PC-9 (cell line): ENCODE data around the gene ARHGEF28. TPM values are rescaled to one million over a fixed set of nuclear protein-coding genes. Genes with fewer than 3 reads are reported as not detected.

Experiments used
- BruUV-seq: library from RNA; stranded (reverse); fragments of 400-500 nt; replicated peaks from 2 replicates; lab custom pipeline; 2021; lab: Mats Ljungman, UMichigan
- CTCF ChIA-PET: fragments of 300-600 bp; sonication (Branson Sonifier 250); formaldehyde crosslinking; loops from one replicate; lab custom pipeline; 2022; ENCODE audit warnings: antibody characterized with exemption; lab: Charles Lee
- POLR2A ChIA-PET: fragments of 300-600 bp; sonication (Branson Sonifier 250); formaldehyde crosslinking; loops from one replicate; lab custom pipeline; 2022; ENCODE audit warnings: antibody characterized with exemption; ENCODE audit not compliant: unreplicated experiment; lab: Charles Lee
- DNase-seq, 2 experiments: peaks; one replicate each; pipeline versions ENCODE4 v3.0.0 to v3.0.0-alpha.2; 2015 to 2022; ENCODE audit warnings: mixed read lengths in 1 of 2
- H2AFZ ChIP-seq: fragments of 200-600 bp; sonication (generic); 2 replicates; pipeline ENCODE4 v1.8.1; 2017; ENCODE audit warnings: antibody characterized with exemption
- H3F3A ChIP-seq: fragments of 200-600 bp; sonication (generic); 2 replicates; pipeline ENCODE4 v1.8.1; 2017; ENCODE audit warnings: antibody characterized with exemption, mild to moderate bottlenecking, low read depth; ENCODE audit not compliant: insufficient read depth
- H3K27ac ChIP-seq: fragments of 200-600 bp; sonication (generic); 2 replicates; pipeline ENCODE4 v1.6.1; 2016; ENCODE audit warnings: mixed run types
- H3K27me3 ChIP-seq: fragments of 200-600 bp; sonication (generic); 2 replicates; pipeline ENCODE4 v1.6.1; 2016; ENCODE audit warnings: low read depth, mixed run types; ENCODE audit not compliant: insufficient read depth
- H3K36me3 ChIP-seq: fragments of 200-600 bp; sonication (generic); 2 replicates; pipeline ENCODE4 v1.6.1; 2016; ENCODE audit warnings: low read depth, mixed run types
- H3K4me1 ChIP-seq: fragments of 200-600 bp; sonication (generic); replicated peaks from 2 replicates; pipeline ENCODE4 v1.6.1; 2016; ENCODE audit warnings: mixed run types; ENCODE audit not compliant: insufficient read depth
- H3K4me2 ChIP-seq: fragments of 200-600 bp; sonication (generic); 2 replicates; pipeline ENCODE4 v1.6.1; 2017; ENCODE audit warnings: mixed run types
- H3K4me3 ChIP-seq: fragments of 200-600 bp; sonication (generic); 2 replicates; pipeline ENCODE4 v1.6.1; 2016; ENCODE audit warnings: mixed run types
- H3K79me2 ChIP-seq: fragments of 200-600 bp; sonication (generic); 2 replicates; pipeline ENCODE4 v1.6.1; 2017; ENCODE audit warnings: low read depth, mixed run types
- H3K9me2 ChIP-seq: fragments of 200-600 bp; sonication (generic); 2 replicates; pipeline ENCODE4 v1.8.1; 2017; ENCODE audit warnings: mild to moderate bottlenecking; ENCODE audit not compliant: insufficient read depth
- H3K9me3 ChIP-seq: fragments of 200-600 bp; sonication (generic); 2 replicates; pipeline ENCODE4 v1.8.1; 2016; ENCODE audit warnings: low read depth; ENCODE audit not compliant: insufficient read depth
- H4K20me1 ChIP-seq: fragments of 200-600 bp; sonication (generic); 2 replicates; pipeline ENCODE4 v1.8.1; 2017; ENCODE audit not compliant: insufficient read depth
- EZH2 ChIP-seq: fragments of 200-600 bp; sonication (generic); IDR thresholded peaks from 2 replicates; pipeline ENCODE4 v1.8.0; 2017; ENCODE audit warnings: antibody characterized with exemption, low read depth
- intact Hi-C: fragments of 100-400 bp; cut with micrococcal nuclease; formaldehyde crosslinking; loops from one replicate; pipeline ENCODE4 v1.10.0; 2022; ENCODE audit not compliant: unreplicated experiment
- total RNA-seq: library from RNA; stranded (reverse); gene quantifications from 2 replicates; pipeline ENCODE4 v1.2.3, GENCODE V29; 2021
- TF ChIP-seq, protein P1 (sequence below): fragments of 200-600 bp; sonication (generic); conservative IDR thresholded peaks from 2 replicates; pipeline ENCODE4 v1.6.1; 2017; ENCODE audit warnings: mixed run types, antibody characterized with exemption, mild to moderate bottlenecking, moderate library complexity

Gene ARHGEF28
- total RNA-seq, 1 experiment from 2014 or later: 77.5 TPM

DNA sequence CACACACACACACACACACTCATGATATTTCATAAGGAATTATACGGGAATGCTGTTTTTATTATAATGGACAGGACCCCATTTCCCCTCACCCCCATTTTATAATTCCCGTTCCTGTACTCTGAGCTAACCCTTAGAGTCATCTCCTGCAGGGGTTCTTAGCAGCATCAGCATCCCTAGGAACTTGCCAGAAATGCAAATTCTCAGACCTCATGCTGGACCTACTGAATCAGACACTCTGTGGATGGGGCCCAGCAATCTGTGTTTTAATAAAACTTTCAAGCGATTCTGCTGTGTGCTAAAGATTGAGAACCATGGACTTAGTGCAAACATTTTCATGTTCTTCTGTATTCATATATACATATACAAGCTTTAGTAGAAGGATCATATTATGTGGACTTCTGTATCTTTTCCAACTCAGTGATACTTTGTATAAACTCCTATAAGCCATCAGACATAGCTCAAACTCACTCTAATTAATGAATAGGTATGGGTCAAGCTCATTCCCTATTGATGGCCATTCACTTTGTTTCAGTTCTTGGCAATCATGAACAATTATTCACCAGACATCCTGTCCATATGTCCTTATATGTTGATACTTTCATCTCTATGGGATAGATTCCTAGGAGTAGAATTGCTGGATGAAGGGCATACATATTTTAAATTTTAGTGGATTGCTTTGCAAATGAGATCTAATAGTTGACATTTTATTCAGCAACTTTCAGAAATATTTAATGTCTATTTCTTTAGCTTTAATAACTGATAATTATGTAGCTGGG lies 65.5 kb downstream of the ARHGEF28 start:
- TF ChIP-seq EZH2: no peak
- TF ChIP-seq, protein P1, sequence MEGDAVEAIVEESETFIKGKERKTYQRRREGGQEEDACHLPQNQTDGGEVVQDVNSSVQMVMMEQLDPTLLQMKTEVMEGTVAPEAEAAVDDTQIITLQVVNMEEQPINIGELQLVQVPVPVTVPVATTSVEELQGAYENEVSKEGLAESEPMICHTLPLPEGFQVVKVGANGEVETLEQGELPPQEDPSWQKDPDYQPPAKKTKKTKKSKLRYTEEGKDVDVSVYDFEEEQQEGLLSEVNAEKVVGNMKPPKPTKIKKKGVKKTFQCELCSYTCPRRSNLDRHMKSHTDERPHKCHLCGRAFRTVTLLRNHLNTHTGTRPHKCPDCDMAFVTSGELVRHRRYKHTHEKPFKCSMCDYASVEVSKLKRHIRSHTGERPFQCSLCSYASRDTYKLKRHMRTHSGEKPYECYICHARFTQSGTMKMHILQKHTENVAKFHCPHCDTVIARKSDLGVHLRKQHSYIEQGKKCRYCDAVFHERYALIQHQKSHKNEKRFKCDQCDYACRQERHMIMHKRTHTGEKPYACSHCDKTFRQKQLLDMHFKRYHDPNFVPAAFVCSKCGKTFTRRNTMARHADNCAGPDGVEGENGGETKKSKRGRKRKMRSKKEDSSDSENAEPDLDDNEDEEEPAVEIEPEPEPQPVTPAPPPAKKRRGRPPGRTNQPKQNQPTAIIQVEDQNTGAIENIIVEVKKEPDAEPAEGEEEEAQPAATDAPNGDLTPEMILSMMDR: no peak
- POLR2A ChIA-PET: interaction anchor here (0.6 to 0.7 kb wide), 3 partner anchors 37 to 65 kb away, joined by 3 to 7 read pairs (median 5); no protein-coding TSS in a partner anchor
- Histone ChIP-seq H3K9me3 (no peaks in the 10 kb centered on the region), H3K9me2 (no peaks in the 10 kb centered on the region), H3K4me1 (peaks cover 35% of the 10 kb centered on the region), H4K20me1 (no peaks in the 10 kb centered on the region), H3F3A (peaks cover 12% of the 10 kb centered on the region; the same call in 1 of the 2 replicates), H3K4me3 (no peak overlapping the region), H2AFZ (no peak overlapping the region), H3K36me3 (peaks cover 26% of the 10 kb centered on the region), H3K79me2 (peaks cover 27% of the 10 kb centered on the region), H3K4me2 (peak overlapping the region; percentile 21), H3K27ac (no peak overlapping the region), H3K27me3 (no peaks in the 10 kb centered on the region)
- no peak for DNase-seq
- intact Hi-C loops: loop anchor here (2.0 to 5.0 kb wide), 3 partner anchors 64 to 99 kb away; partner anchors contain the start of gene ARHGEF28
- CTCF ChIA-PET: no interaction called here
- BruUV-seq: no TSS peak

DNA sequence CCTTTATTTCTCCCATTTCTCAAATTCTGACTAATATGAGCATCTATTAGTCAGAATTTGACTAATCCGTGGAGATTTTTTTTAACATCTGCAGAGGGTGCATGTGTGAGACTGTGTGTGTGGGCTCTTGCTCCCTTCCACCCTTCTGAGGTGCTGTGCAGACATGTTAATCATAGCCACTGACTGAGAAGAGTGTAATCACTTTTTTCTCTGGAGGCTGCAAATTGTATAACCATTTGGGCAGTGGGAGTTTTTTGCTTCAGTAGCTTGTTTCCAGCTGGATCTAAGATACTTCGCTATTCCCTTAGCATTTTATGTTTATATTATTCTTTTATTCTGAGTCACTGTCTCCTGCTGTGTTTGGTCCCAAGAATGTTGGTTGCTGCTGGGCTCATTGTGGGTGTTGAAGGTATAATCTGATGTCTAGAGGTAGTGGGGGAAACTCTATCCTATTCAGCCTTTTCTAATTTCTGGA lies 66.2 kb downstream of the ARHGEF28 start:
- Histone ChIP-seq H3K27ac (no peak overlapping the region; the same call in 1 of the 2 replicates), H3K9me3 (no peaks in the 10 kb centered on the region), H3K4me1 (peaks cover 35% of the 10 kb centered on the region), H4K20me1 (no peaks in the 10 kb centered on the region), H3K4me2 (peak overlapping the region; percentile 21; the same call in 1 of the 2 replicates), H3K9me2 (no peaks in the 10 kb centered on the region), H3K27me3 (no peaks in the 10 kb centered on the region), H3K36me3 (peaks cover 33% of the 10 kb centered on the region), H2AFZ (no peak overlapping the region), H3K79me2 (peaks cover 33% of the 10 kb centered on the region), H3K4me3 (no peak overlapping the region), H3F3A (peaks cover 12% of the 10 kb centered on the region; the same call in 1 of the 2 replicates)
- no TSS peak for BruUV-seq
- intact Hi-C loops: loop anchor here (2.0 to 5.0 kb wide), 3 partner anchors 65 to 99 kb away; partner anchors contain the start of gene ARHGEF28
- peak in 1 of 2 experiments; percentile 41 for DNase-seq
- ChIA-PET CTCF (no interaction called here), POLR2A (interaction anchor here (0.6 to 0.7 kb wide), 2 partner anchors 41 to 66 kb away, joined by 3 to 7 read pairs; no protein-coding TSS in a partner anchor)
- no peak for TF ChIP-seq EZH2
- TF ChIP-seq, protein P1: no peak

DNA sequence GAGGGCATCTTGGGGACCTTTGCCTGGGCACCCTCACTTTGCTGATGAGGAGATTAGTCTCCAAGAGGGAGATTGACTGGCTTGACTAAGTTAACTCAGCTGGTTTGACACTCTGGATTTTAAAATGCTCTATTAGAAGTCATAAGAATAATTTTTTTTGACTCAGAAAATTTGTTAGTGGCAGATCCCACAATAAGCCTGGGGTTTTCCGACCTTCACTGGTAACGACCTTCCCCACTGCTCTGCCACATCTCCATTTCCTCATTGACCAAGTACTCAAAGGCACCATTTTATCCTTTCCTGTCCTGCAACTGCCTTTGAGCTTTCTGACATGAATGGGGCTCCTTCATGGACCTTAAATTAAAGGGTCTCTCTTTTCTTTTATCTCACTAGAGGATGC lies 67.0 kb downstream of the ARHGEF28 start:
- intact Hi-C loops: loop anchor here (2.0 to 5.0 kb wide), 3 partner anchors 66 to 100 kb away; partner anchors contain the start of gene ARHGEF28
- Histone ChIP-seq H4K20me1 (no peaks in the 10 kb centered on the region), H2AFZ (no peak overlapping the region), H3K4me1 (peaks cover 35% of the 10 kb centered on the region), H3K4me3 (no peak overlapping the region), H3K27ac (no peak overlapping the region; the same call in 1 of the 2 replicates), H3K36me3 (peaks cover 38% of the 10 kb centered on the region), H3K9me3 (no peaks in the 10 kb centered on the region), H3F3A (peaks cover 17% of the 10 kb centered on the region; the same call in 1 of the 2 replicates), H3K27me3 (no peaks in the 10 kb centered on the region), H3K4me2 (no peak overlapping the region), H3K79me2 (peaks cover 41% of the 10 kb centered on the region), H3K9me2 (no peaks in the 10 kb centered on the region)
- POLR2A ChIA-PET: no interaction called here
- CTCF ChIA-PET: no interaction called here
- no peak for TF ChIP-seq EZH2
- TF ChIP-seq, protein P1: no peak
- no TSS peak for BruUV-seq
- no peak for DNase-seq
